Urinary bladder (tissue), 4 donors: ENCODE measurements around the gene MAPRE2. TPM values are rescaled to one million over a fixed set of nuclear protein-coding genes. Genes with fewer than 3 reads are reported as not detected.
"Not testable (repeated sequence)": the region's sequence is repeated elsewhere in the genome, so short reads cannot be mapped to it uniquely, and the experiment has no call there.

Source experiments
- DNase-seq: peaks from one replicate; pipeline ENCODE4 v3.0.0-alpha.2; 2015; ENCODE audit errors: extremely low spot score
- H3K27ac ChIP-seq: one replicate; pipeline ENCODE4 v1.5.1; 2013; ENCODE audit warnings: low read depth, mild to moderate bottlenecking, moderate library complexity
- H3K36me3 ChIP-seq: one replicate; pipeline ENCODE4 v1.6.1; 2013; ENCODE audit warnings: mild to moderate bottlenecking, moderate library complexity; ENCODE audit not compliant: insufficient read depth
- H3K4me1 ChIP-seq: one replicate; pipeline ENCODE4 v1.6.1; 2013; ENCODE audit warnings: mild to moderate bottlenecking, moderate library complexity; ENCODE audit not compliant: insufficient read depth
- H3K4me3 ChIP-seq: one replicate; pipeline ENCODE4 v1.5.1; 2013; ENCODE audit warnings: low read depth, low read length
- WGBS: extraction: QIAGEN DNeasy Blood & Tissue Kit; methylation state at CpG from one replicate; pipeline ENCODE4 v1.1.7; 2013; 5-methylcytosine and 5-hydroxymethylcytosine counted together
- polyA plus RNA-seq: library from polyadenylated mRNA; stranded (reverse); fragments of 200-250 nt; gene quantifications from one replicate; pipeline ENCODE4 v1.2.3, GENCODE V29; 2013
- total RNA-seq: library from RNA; depleted of rRNA; stranded (reverse); fragments of >200 nt; gene quantifications from one replicate; pipeline ENCODE4 v1.2.3, GENCODE V29; 2014
- donor health status: healthy with polysubstance abuse.
- donor health status: healthy.

Gene MAPRE2
- total and polyA plus RNA-seq, 2 donors, result 21.7 to 42.0 TPM

- DNase-seq, result no peak
- Histone ChIP-seq H3K27ac (no peak overlapping the region), H3K4me1 (no peaks in the 10 kb centered on the region)
Measured at GRCh38 chr18:35099911-35100310, 58.7 kb downstream of the MAPRE2 start.

DNA sequence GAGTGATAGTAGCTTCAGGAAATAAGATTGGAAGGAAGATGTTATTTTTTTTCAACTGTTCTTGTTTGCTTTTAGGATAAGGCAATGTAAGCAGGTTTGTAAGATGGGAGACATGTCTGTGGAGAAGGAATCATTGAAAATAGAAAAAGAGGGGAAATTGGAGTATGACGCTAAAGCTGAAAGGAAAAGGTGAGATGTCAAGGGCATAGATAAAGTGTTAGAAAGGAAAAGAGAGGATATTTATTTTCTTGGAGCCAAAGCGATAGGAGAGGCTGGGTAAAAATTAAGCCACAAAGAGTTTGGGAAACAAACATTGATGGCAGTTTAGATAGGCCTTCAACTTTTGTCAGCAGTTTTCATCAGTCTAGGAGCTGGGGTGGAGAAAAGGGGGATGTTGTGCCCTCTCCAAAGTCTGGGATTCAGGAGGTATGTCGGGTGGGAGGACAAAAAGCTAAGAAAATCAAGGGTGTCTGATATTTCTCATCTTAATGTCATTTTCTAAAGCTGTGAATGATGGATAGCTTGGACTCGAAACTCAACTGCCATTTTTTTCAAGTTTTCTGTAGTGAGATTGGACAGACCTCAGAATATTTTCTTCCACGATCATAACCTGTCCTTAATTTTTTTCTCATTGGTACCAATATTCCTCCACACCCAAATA lies 63.3 kb downstream of the MAPRE2 start:
- Histone ChIP-seq H3K36me3 (no peaks in the 10 kb centered on the region), H3K27ac (no peak overlapping the region), H3K4me3 (no peak overlapping the region), H3K4me1 (no peaks in the 10 kb centered on the region)
- 92% methylated on average over 5 of the region's 5 CpGs for WGBS
- no peak for DNase-seq

More at GRCh38 chr18:35099911-35100310, 58.7 kb downstream of the MAPRE2 start:
- H3K36me3 ChIP-seq, result no peaks in the 10 kb centered on the region
- no peak overlapping the region for H3K4me3 ChIP-seq

DNA sequence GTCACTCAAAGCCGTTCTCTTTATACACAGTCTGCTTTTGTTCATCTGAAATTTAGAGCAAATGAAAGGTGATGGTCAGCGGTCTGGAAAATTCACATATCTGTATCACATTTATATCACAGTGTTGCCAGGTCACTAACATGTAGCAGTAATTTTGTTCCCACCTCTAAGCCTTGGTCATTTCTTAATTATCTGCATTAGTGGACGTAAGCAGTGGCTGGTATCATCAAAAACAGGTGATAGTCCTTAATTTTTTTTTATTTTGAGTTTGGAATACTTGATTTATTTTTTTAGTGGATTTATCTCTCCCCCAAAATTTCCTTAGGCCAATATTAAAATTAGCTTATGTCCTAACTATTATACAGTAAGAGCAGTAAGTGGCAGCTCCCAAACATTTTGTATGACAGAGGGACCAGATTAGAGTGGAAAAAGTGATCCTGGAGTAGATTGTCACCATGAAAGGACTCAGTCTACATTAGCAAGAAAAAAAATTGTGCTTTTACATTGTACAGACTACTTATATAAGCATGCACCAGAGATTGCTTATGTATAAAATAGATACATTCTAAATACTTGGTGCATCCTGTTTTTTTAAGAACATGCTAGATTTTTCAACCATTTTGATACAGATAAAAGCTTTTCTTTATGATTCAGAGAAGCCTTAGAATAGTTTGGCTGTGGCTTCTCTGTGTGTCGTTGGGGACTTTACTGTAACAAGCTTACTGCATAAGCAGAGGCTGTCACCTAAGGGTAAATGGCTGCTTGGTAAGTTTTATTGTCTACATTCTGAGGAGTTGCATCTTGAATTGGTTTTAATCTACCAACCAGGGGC lies 65.0 kb downstream of the MAPRE2 start:
- H3K36me3 ChIP-seq, result no peaks in the 10 kb centered on the region
- WGBS, result 75% methylated on average over 4 of the region's 4 CpGs
- no peaks in the 10 kb centered on the region for H3K4me1 ChIP-seq
- no peak for DNase-seq
- H3K27ac ChIP-seq, result no peak overlapping the region
- H3K4me3 ChIP-seq, result no peak overlapping the region

DNA sequence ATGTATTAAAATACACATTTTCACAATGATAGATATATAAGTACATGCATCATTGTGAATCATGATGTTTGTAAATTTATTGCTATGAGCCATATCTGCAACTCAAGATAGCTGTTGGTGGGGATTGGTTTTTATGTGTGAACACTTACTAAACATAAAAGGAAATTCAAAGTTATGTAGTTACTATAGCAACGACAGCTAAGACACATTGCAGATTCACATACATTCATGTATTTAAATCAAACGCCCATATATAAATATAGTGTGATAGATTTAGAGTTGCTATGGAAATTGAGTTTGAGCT lies 65.6 kb downstream of the MAPRE2 start:
- no peaks in the 10 kb centered on the region for H3K4me1 ChIP-seq
- no peak overlapping the region for H3K4me3 ChIP-seq
- no peaks in the 10 kb centered on the region for H3K36me3 ChIP-seq
- no peak for DNase-seq
- no peak overlapping the region for H3K27ac ChIP-seq
- 57% methylated on average over 2 of the region's 2 CpGs for WGBS

GRCh38 chr18:35107216-35107615 lies 66.0 kb downstream of the MAPRE2 start:
- Histone ChIP-seq H3K27ac (no peak overlapping the region), H3K4me1 (no peaks in the 10 kb centered on the region), H3K4me3 (no peak overlapping the region), H3K36me3 (no peaks in the 10 kb centered on the region)
- DNase-seq, result no peak

GRCh38 chr18:35108088-35108487 lies 66.9 kb downstream of the MAPRE2 start:
- DNase-seq, H3K27ac ChIP-seq, H3K4me1 ChIP-seq, H3K4me3 ChIP-seq, H3K36me3 ChIP-seq: not testable (repeated sequence)
- 96% methylated on average over 1 of the region's 1 CpG for WGBS

- no peak overlapping the region for H3K4me3 ChIP-seq
- WGBS, result 93% methylated on average over 3 of the region's 3 CpGs
- no peak overlapping the region for H3K27ac ChIP-seq
- DNase-seq, result no peak
- H3K36me3 ChIP-seq, result peaks cover 2% of the 10 kb centered on the region
- H3K4me1 ChIP-seq, result no peaks in the 10 kb centered on the region
Measured at GRCh38 chr18:35110059-35110458, 68.8 kb downstream of the MAPRE2 start.

GRCh38 chr18:35110554-35111485 lies 69.6 kb downstream of the MAPRE2 start:
- H3K4me3 ChIP-seq, result no peak overlapping the region
- 80% methylated on average over 3 of the region's 3 CpGs for WGBS
- H3K36me3 ChIP-seq, result peaks cover 2% of the 10 kb centered on the region
- DNase-seq, result no peak
- H3K27ac ChIP-seq, result no peak overlapping the region
- no peaks in the 10 kb centered on the region for H3K4me1 ChIP-seq

DNA sequence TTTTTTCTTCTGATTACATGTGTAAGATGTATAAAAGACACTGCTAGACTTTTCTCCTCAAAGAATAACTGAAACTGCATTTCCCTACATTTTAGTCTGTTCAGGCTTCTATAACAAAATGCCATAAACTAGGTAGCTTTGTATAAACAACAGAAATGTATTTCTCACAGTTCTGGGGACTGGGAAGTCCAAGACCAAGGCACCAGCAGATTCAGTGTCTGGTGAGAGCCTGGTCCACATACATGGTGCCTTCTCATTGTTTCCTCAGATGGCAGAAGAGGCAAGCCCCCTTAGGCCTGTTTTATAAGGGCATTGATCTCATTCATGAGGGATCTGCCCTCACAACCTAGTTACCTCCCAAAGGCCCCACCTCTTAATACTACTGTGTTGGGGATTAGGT lies 71.5 kb downstream of the MAPRE2 start:
- DNase-seq, result no peak
- H3K27ac ChIP-seq, result no peak overlapping the region
- H3K4me3 ChIP-seq, result no peak overlapping the region
- H3K4me1 ChIP-seq, result no peaks in the 10 kb centered on the region
- H3K36me3 ChIP-seq, result peaks cover 2% of the 10 kb centered on the region

GRCh38 chr18:35114305-35114704 lies 73.1 kb downstream of the MAPRE2 start:
- H3K4me3 ChIP-seq, result no peak overlapping the region
- no peaks in the 10 kb centered on the region for H3K4me1 ChIP-seq
- no peak overlapping the region for H3K27ac ChIP-seq
- H3K36me3 ChIP-seq, result peaks cover 2% of the 10 kb centered on the region
- 82% methylated on average over 3 of the region's 3 CpGs for WGBS
- DNase-seq, result no peak

- H3K4me1 ChIP-seq, result no peaks in the 10 kb centered on the region
- H3K27ac ChIP-seq, result no peak overlapping the region
- no peak for DNase-seq
- 92% methylated on average over 9 of the region's 9 CpGs for WGBS
- peaks cover 2% of the 10 kb centered on the region for H3K36me3 ChIP-seq
- H3K4me3 ChIP-seq, result no peak overlapping the region
Measured at GRCh38 chr18:35116784-35117318, 75.6 kb downstream of the MAPRE2 start.

GRCh38 chr18:35117372-35117771 lies 76.2 kb downstream of the MAPRE2 start:
- WGBS, result 88% methylated on average over 6 of the region's 6 CpGs
- H3K4me1 ChIP-seq, result no peaks in the 10 kb centered on the region
- no peak for DNase-seq
- H3K4me3 ChIP-seq, result no peak overlapping the region
- peaks cover 2% of the 10 kb centered on the region for H3K36me3 ChIP-seq
- no peak overlapping the region for H3K27ac ChIP-seq

DNA sequence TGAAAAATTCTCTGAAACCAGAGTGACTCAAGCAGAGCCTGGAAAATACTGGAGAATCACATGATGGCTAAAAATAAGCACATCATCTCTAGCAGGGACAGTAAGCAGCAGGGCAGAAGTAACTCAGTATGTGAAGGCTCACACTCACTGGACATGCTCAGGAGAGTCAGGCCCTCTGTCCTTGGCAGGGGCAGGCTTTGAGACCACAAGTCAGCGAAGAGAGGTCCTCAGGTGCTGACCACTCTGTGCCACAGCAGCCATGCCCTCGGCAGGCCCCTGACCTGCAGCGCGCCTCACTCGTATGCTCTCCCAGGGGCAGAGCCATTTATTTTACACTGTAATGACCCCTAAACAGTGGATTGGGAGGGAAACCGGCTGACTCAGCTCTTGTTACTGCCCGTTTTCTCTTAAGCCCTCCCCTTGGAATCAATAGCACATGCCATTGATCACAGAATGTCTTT lies 76.8 kb downstream of the MAPRE2 start:
- Histone ChIP-seq H3K4me3 (no peak overlapping the region), H3K4me1 (no peaks in the 10 kb centered on the region), H3K27ac (no peak overlapping the region), H3K36me3 (peaks cover 2% of the 10 kb centered on the region)
- no peak for DNase-seq
- WGBS, result 38% methylated on average over 7 of the region's 7 CpGs
